ENCODE data around the gene FHL2. TPM values are rescaled to one million over a fixed set of nuclear protein-coding genes. Genes with fewer than 3 reads are reported as not detected.

The FHL2 gene
- polyA plus RNA-seq, 3 donors: 0.03 TPM; not detected in 1

DNA sequence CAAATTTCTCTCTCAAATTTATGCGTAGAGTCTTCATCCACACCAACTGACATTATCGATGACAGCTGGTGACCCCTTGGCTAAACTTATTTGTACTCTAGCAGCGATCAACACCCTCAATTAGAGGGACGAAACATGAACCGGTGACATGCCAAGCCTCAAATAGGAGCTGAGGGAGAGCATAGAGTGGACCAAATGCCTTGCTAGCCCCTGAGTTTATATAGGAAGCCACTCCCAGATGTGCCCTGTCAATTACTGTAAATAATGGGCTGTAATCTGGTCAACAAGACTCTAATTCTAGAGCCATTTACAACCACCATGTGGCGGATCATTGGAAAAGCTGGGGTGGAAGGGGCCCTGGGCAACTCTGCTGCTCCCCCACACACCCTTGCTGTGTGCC is 47.6 kb upstream of the FHL2 start:
- no peak overlapping the region for H3K4me2 ChIP-seq (replicated peaks; ENCODE audit: extremely low read depth, low read length, poor library complexity, severe bottlenecking)
- H3K9me3 ChIP-seq (replicated peaks in 1 of 2; ENCODE audit: control insufficient read depth in 1 of 2, insufficient read depth in 1 of 2, low read length in 2 of 2): no peaks in the 10 kb centered on the region
- intact Hi-C loops (cut with micrococcal nuclease): no loop called here
- H3K4me1 ChIP-seq (ENCODE audit: control insufficient read depth in 1 of 2, insufficient read depth in 2 of 2, low read length in 2 of 2): no peaks in the 10 kb centered on the region
- no peak overlapping the region for H2AFZ ChIP-seq (ENCODE audit: insufficient read depth, low read depth, low read length, poor library complexity, severe bottlenecking)
- no peaks in the 10 kb centered on the region for H3K79me2 ChIP-seq (ENCODE audit: insufficient read depth, low read length)
- WGBS (ENCODE audit: insufficient coverage): no CpG with 5 or more reads among the region's 6 CpGs
- H4K20me1 ChIP-seq (ENCODE audit: insufficient read depth, low read length): no peaks in the 10 kb centered on the region
- Mint-ChIP-seq H3K9me3 (no peaks in the 10 kb centered on the region), H3K27ac (no peak overlapping the region), H3K36me3 (no peaks in the 10 kb centered on the region), H3K4me1 (no peaks in the 10 kb centered on the region), H3K4me3 (no peak overlapping the region), H3K27me3 (ENCODE audit: low read depth in 3 of 3) (peaks cover 1 to 5% (median 3%) of the 10 kb centered on the region in 3 donors)
- H3K9ac ChIP-seq (ENCODE audit: insufficient read depth, low read length, poor library complexity, severe bottlenecking): no peak overlapping the region
- no peak overlapping the region for H3K4me3 ChIP-seq (replicated peaks in 1 of 3; ENCODE audit: low read depth in 2 of 3, low read length in 3 of 3)
- H3K27ac ChIP-seq (ENCODE audit: low read depth in 1 of 2, low read length in 2 of 2): no peak overlapping the region
- TF ChIP-seq, protein P1, sequence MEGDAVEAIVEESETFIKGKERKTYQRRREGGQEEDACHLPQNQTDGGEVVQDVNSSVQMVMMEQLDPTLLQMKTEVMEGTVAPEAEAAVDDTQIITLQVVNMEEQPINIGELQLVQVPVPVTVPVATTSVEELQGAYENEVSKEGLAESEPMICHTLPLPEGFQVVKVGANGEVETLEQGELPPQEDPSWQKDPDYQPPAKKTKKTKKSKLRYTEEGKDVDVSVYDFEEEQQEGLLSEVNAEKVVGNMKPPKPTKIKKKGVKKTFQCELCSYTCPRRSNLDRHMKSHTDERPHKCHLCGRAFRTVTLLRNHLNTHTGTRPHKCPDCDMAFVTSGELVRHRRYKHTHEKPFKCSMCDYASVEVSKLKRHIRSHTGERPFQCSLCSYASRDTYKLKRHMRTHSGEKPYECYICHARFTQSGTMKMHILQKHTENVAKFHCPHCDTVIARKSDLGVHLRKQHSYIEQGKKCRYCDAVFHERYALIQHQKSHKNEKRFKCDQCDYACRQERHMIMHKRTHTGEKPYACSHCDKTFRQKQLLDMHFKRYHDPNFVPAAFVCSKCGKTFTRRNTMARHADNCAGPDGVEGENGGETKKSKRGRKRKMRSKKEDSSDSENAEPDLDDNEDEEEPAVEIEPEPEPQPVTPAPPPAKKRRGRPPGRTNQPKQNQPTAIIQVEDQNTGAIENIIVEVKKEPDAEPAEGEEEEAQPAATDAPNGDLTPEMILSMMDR (IDR thresholded peaks at IDR 0.05): no peak
- no peaks in the 10 kb centered on the region for H3K36me3 ChIP-seq (replicated peaks in 1 of 2; ENCODE audit: control insufficient read depth in 1 of 2, insufficient read depth in 2 of 2, low read length in 2 of 2)
- no peaks in the 10 kb centered on the region for H3K27me3 ChIP-seq (ENCODE audit: control insufficient read depth in 2 of 2, insufficient read depth in 2 of 2, low read length in 2 of 2)
- DNase-seq: no peak

DNA sequence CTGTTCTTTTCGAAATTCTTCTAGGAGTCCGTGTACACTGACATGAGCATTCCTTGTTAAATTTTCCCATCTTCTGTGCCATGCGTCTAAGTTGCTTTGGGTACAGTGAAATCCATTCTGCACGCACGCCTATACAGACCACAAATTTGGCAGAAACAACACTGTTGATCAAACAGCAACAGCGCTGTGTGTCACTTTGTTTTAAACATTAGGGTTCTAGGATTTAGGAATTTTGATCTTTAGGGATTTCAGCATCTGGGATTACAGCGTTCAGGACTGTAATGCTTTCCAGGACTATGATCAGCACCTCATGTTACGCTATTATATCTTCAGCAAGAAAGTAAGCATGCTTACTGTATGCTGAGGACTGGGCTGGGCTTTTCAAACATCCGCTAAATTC is 47.1 kb upstream of the FHL2 start:
- WGBS (ENCODE audit: insufficient coverage): 100% methylated on average over 5 of the region's 9 CpGs
- Histone ChIP-seq H3K36me3 (replicated peaks in 1 of 2; ENCODE audit: control insufficient read depth in 1 of 2, insufficient read depth in 2 of 2, low read length in 2 of 2) (no peaks in the 10 kb centered on the region), H3K4me1 (ENCODE audit: control insufficient read depth in 1 of 2, insufficient read depth in 2 of 2, low read length in 2 of 2) (no peaks in the 10 kb centered on the region), H3K79me2 (ENCODE audit: insufficient read depth, low read length) (no peaks in the 10 kb centered on the region), H4K20me1 (ENCODE audit: insufficient read depth, low read length) (no peaks in the 10 kb centered on the region), H3K9me3 (replicated peaks in 1 of 2; ENCODE audit: control insufficient read depth in 1 of 2, insufficient read depth in 1 of 2, low read length in 2 of 2) (no peaks in the 10 kb centered on the region), H3K27ac (ENCODE audit: low read depth in 1 of 2, low read length in 2 of 2) (no peak overlapping the region), H3K4me3 (replicated peaks in 1 of 3; ENCODE audit: low read depth in 2 of 3, low read length in 3 of 3) (no peak overlapping the region), H3K4me2 (replicated peaks; ENCODE audit: extremely low read depth, low read length, poor library complexity, severe bottlenecking) (no peak overlapping the region), H3K27me3 (ENCODE audit: control insufficient read depth in 2 of 2, insufficient read depth in 2 of 2, low read length in 2 of 2) (no peaks in the 10 kb centered on the region), H3K9ac (ENCODE audit: insufficient read depth, low read length, poor library complexity, severe bottlenecking) (no peak overlapping the region), H2AFZ (ENCODE audit: insufficient read depth, low read depth, low read length, poor library complexity, severe bottlenecking) (no peak overlapping the region)
- Mint-ChIP-seq H3K4me3 (no peak overlapping the region), H3K27ac (no peak overlapping the region), H3K4me1 (no peaks in the 10 kb centered on the region), H3K27me3 (ENCODE audit: low read depth in 3 of 3) (peaks cover 1 to 5% (median 3%) of the 10 kb centered on the region in 3 donors), H3K9me3 (no peaks in the 10 kb centered on the region), H3K36me3 (no peaks in the 10 kb centered on the region)
- intact Hi-C loops (cut with micrococcal nuclease): no loop called here
- DNase-seq: no peak
- TF ChIP-seq, protein P1 (IDR thresholded peaks at IDR 0.05): no peak
